Measurements from ENCODE around the gene UBE2M. TPM values are rescaled to one million over a fixed set of nuclear protein-coding genes. Genes with fewer than 3 reads are reported as not detected.

Gene UBE2M
- total RNA-seq, 1 donor from 2014 or later, result 80.4 TPM

GRCh38 chr19:58572026-58572817, 13.8 kb upstream of the UBE2M start:
- peaks cover 16% of the 10 kb centered on the region for H3K4me1 Mint-ChIP-seq (ENCODE audit: low read depth)
- peaks cover 4% of the 10 kb centered on the region for H3K36me3 Mint-ChIP-seq (ENCODE audit: insufficient read depth)
- no peak for DNase-seq (ENCODE audit: low spot score, unreplicated experiment)
- peak overlapping the region; percentile 98 for H3K4me3 Mint-ChIP-seq (ENCODE audit: low read depth)
- no peaks in the 10 kb centered on the region for H3K27me3 Mint-ChIP-seq
- H3K9me3 Mint-ChIP-seq (ENCODE audit: low read depth), result no peaks in the 10 kb centered on the region
- H3K27ac Mint-ChIP-seq, result peak overlapping the region; percentile 99
- no peak for TF ChIP-seq CTCF (IDR thresholded peaks at IDR 0.05; ENCODE audit: unreplicated experiment)

GRCh38 chr19:58571575-58571947, 13.2 kb upstream of the UBE2M start:
- TF ChIP-seq CTCF (IDR thresholded peaks at IDR 0.05; ENCODE audit: unreplicated experiment), result no peak
- Mint-ChIP-seq H3K9me3 (ENCODE audit: low read depth) (no peaks in the 10 kb centered on the region), H3K4me3 (ENCODE audit: low read depth) (peak overlapping the region; percentile 98), H3K36me3 (ENCODE audit: insufficient read depth) (peaks cover 4% of the 10 kb centered on the region), H3K4me1 (ENCODE audit: low read depth) (peaks cover 16% of the 10 kb centered on the region), H3K27me3 (no peaks in the 10 kb centered on the region), H3K27ac (no peak overlapping the region)
- DNase-seq (ENCODE audit: low spot score, unreplicated experiment), result no peak

- no peak overlapping the region for H3K4me3 Mint-ChIP-seq (ENCODE audit: low read depth)
- no peaks in the 10 kb centered on the region for H3K27me3 Mint-ChIP-seq
- no peak for TF ChIP-seq CTCF (IDR thresholded peaks at IDR 0.05; ENCODE audit: unreplicated experiment)
- no peaks in the 10 kb centered on the region for H3K9me3 Mint-ChIP-seq (ENCODE audit: low read depth)
- no peak for DNase-seq (ENCODE audit: low spot score, unreplicated experiment)
- H3K36me3 Mint-ChIP-seq (ENCODE audit: insufficient read depth), result peaks cover 4% of the 10 kb centered on the region
- no peak overlapping the region for H3K27ac Mint-ChIP-seq
- H3K4me1 Mint-ChIP-seq (ENCODE audit: low read depth), result peaks cover 16% of the 10 kb centered on the region
Measured at GRCh38 chr19:58570770-58571574, 12.6 kb upstream of the UBE2M start.

- peaks cover 4% of the 10 kb centered on the region for H3K36me3 Mint-ChIP-seq (ENCODE audit: insufficient read depth)
- no peak for TF ChIP-seq CTCF (IDR thresholded peaks at IDR 0.05; ENCODE audit: unreplicated experiment)
- no peak overlapping the region for H3K4me3 Mint-ChIP-seq (ENCODE audit: low read depth)
- peaks cover 14% of the 10 kb centered on the region for H3K4me1 Mint-ChIP-seq (ENCODE audit: low read depth)
- no peak for DNase-seq (ENCODE audit: low spot score, unreplicated experiment)
- H3K27ac Mint-ChIP-seq, result no peak overlapping the region
- H3K9me3 Mint-ChIP-seq (ENCODE audit: low read depth), result no peaks in the 10 kb centered on the region
- no peaks in the 10 kb centered on the region for H3K27me3 Mint-ChIP-seq
Measured at GRCh38 chr19:58569943-58570670, 11.7 kb upstream of the UBE2M start.

Measured in progenitor cell of endocrine pancreas (in vitro differentiated cells).